Cardiac septum (tissue), 1 donor: Measurements from ENCODE around the gene HFM1. TPM values are rescaled to one million over a fixed set of nuclear protein-coding genes. Genes with fewer than 3 reads are reported as not detected.
"Not testable (repeated sequence)": the region's sequence is repeated elsewhere in the genome, so short reads cannot be mapped to it uniquely, and the experiment has no call there.

Source experiments
- DNase-seq: peaks from one replicate; pipeline ENCODE4 v3.0.0-alpha.2; 2020; ENCODE audit warnings: low spot score
- intact Hi-C: fragments of 100-400 bp; cut with DNase I; formaldehyde crosslinking; loops from one replicate; pipeline ENCODE4 v1.14.0; 2022
- total RNA-seq: library from RNA; stranded (reverse); fragmentation: NEBNext Ultra II Directional; extraction: Animal tissue kit (Norgen Biotek cat#: 25700); gene quantifications from one replicate; pipeline ENCODE4 v1.2.1, GENCODE V29; 2021
- donor health status: DM: no; HTN: no; CAD: no.

Gene HFM1
- total RNA-seq, 1 donor from 2014 or later = 2.7 TPM

DNA sequence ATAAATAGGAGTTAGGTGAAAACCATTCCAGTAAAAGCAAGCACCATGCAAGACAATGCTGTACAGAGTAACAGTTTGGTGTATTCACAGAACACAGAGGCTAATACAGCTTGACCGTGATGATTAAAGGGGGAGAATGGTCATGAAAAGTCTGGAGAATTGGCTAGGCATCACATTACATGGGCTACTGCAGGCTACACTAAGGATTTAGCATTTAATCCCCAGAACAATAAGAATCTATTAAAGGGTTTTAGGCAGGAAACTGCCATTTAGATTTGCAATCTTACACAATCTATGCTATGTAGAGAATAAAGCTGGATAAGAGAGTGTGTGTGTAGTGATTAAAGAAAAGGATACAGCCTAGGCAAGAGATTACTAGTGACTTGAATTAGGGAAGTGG is 30.6 kb downstream of the HFM1 start:
- intact Hi-C loops = no loop called here
- DNase-seq = no peak

DNA sequence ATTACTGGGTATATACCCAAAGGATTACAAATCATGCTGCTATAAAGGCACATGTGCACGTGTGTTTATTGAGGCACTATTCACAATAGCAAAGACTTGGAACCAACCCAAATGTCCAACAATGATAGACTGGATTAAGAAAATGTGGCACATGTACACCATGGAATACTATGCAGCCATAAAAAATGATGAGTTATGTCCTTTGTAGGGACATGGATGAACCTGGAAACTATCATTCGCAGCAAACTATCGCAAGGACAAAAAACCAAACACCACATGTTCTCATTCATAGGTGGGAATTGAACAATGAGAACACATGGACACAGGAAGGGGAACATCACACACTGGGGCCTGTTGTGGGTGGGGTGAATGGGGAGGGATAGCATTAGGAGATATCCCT is 32.4 kb downstream of the HFM1 start:
- DNase-seq, intact Hi-C loops: not testable (repeated sequence)

DNA sequence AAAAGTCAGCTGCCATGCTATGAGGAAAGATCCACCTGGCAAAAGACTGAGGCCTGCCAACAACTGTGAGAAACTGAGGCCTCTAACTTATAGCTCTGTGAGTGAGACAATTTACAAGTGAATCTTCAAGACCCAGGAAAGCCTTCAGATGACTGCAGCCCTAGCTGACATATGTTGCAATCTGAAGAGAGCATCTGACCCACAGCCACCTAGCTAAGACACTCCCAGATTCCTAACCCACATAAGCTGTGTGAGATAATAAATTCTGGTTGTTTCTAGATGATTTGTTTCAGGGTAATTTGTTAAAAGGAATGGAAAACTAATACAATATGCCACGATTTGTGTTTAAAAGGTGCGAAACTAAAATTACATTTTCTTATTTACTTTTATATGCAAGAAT is 55.1 kb downstream of the HFM1 start:
- DNase-seq = no peak
- intact Hi-C loops = no loop called here

GRCh38 chr1:91346824-91347223 is 57.8 kb downstream of the HFM1 start:
- no peak for DNase-seq
- intact Hi-C loops = no loop called here

DNA sequence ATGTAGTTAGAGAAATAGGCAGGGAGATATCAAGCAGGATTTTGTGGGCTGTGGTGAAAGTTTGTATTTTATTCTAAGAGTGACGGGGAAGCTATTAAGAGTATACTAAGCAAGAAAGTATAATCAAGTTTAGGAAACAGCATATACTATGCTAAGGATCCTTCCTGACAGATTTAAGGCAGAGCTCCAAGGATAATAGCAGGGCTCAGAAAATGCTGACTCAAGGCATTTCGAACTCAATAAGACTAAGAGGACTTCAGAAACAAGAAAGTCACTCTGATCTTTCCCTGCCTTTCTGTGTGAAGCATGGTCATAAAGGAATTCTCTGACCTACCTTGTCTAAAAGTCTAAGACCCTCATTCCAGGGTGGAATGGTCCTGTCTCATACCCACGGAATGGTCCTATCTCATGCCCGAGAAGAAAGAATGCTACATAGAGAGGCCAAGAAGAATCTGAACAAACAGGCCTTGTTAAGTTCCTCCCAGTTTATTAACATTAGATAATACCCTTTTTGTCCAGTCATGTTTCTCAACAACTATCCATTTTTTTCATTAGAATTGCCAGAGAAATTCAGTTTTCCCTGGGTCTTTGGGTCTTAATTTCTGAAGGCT is 59.1 kb downstream of the HFM1 start:
- DNase-seq = no peak
- intact Hi-C loops = no loop called here

DNA sequence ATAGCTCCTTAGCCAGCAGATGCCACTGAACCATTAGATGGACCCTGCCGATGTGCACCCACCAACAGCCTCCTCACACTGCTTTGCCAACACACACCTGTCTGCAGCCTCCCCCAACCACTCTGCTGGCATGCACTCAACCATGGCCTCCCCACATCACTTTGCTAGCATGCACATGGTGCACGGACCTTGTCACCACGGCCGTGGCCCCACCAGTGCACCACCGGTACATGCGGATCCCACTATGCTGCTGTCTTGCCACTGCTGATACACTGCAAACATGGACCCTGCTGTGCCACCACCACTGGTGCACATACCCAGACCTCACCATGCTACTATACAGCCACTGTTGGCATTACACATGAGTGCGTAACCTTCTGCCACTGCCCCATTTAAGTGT is 66.1 kb downstream of the HFM1 start:
- intact Hi-C loops = no loop called here
- DNase-seq = no peak

DNA sequence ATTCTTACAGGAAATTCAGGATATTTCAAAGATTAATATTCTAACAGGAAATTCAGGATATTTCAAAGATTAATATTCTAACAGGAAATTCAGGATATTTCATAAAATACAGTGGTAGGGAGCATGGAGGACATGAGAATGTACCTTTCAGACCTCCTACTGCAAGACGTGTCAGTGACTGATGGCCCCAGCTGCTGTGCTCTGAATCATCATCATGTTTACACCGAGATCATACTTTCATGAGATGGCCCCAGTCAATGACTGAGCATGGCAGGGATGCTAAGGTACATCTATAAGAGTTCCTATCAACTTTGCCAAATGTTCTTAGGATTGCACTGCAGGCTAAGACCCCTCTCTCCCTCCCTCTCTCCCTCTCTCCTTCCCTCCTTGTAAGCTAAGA is 69.0 kb downstream of the HFM1 start:
- intact Hi-C loops = no loop called here
- DNase-seq = no peak

DNA sequence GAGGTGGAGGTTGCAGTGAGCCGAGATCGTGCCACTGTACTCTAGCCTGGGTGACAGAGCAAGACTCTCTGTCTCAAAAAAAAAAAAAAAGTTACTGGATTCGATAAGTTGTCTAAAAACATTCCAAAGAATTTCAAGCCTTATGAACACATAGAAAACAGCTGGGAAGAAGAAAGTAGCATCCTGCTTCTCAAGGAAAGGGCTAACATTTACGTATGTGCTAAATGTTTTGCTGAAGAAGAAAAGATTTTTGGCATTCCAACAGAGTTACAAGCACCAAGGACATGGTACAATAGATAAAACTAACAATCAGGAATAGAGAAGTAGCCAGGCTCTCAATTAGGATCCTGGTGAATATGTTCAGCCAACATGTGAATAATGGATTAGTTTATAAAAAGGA is 69.8 kb downstream of the HFM1 start:
- intact Hi-C loops = no loop called here
- no peak for DNase-seq

GRCh38 chr1:91325456-91325855 is 79.2 kb downstream of the HFM1 start:
- no peak for DNase-seq
- intact Hi-C loops = no loop called here

DNA sequence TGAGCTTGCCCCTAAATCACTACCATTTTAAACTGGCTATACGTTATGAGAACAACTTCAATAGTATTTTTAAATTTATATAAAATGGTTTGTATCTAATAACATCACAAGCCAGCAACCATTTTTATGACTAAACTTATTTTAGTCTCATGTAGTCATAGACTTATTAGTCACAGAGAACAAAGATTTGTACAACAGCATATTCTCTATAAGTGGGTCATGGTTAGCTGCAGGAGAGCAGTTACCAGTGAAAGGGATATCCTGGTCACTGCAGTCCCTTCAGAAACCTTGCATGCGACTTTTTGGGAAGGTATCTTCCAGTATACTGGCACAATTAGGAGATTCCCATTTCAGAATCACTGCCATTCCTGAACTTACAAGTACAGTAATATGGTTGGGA is 90.0 kb downstream of the HFM1 start:
- DNase-seq = no peak
- intact Hi-C loops = no loop called here

DNA sequence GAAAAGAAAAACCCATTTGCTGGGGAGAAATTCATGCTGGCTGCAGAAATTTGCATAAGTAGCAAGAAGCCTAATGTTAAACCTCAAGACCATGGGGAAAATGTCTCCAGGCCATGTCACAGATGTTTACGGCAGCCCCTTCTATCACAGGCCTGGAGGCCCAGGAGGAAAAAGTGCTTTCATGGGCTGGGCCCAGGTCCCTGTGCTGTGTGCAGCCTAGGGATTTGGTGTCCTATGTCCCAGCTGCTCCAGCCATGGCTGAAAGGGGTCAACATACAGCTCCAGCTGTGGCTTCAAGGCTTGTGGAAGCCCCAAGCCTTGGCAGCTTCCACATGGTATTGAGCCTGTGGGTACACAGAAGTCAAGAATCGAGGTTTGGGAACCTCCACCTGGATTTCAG is 93.0 kb downstream of the HFM1 start:
- DNase-seq = no peak
- intact Hi-C loops = no loop called here

GRCh38 chr1:91308544-91308943 is 96.1 kb downstream of the HFM1 start:
- no peak for DNase-seq

GRCh38 chr1:91307784-91308409 is 96.7 kb downstream of the HFM1 start:
- no peak for DNase-seq
- intact Hi-C loops = no loop called here

More at GRCh38 chr1:91308544-91308943, 96.1 kb downstream of the HFM1 start:
- intact Hi-C loops = no loop called here

- intact Hi-C loops = no loop called here
- DNase-seq = no peak
Measured at GRCh38 chr1:91303165-91303564, 101.5 kb downstream of the HFM1 start.

GRCh38 chr1:91288843-91289553 is 115.6 kb downstream of the HFM1 start:
- intact Hi-C loops = loop anchor here (10.0 kb wide), 1 partner anchor 636 kb away; no protein-coding TSS in a partner anchor
- not testable (repeated sequence) for DNase-seq

DNA sequence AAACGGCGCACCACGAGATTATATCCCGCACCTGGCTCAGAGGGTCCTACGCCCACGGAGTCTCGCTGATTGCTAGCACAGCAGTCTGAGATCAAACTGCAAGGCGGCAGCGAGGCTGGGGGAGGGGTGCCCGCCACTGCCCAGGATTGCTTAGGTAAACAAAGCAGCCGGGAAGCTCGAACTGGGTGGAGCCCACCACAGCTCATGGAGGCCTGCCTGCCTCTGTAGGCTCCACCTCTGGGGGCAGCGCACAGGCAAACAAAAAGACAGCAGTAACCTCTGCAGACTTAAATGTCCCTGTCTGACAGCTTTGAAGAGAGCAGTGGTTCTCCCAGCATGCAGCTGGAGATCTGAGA is 117.7 kb downstream of the HFM1 start:
- intact Hi-C loops = loop anchor here (10.0 kb wide), 1 partner anchor 638 kb away; no protein-coding TSS in a partner anchor
- DNase-seq = not testable (repeated sequence)

GRCh38 chr1:91286259-91286961 is 118.2 kb downstream of the HFM1 start:
- intact Hi-C loops = loop anchor here (10.0 kb wide), 1 partner anchor 638 kb away; no protein-coding TSS in a partner anchor
- not testable (repeated sequence) for DNase-seq

DNA sequence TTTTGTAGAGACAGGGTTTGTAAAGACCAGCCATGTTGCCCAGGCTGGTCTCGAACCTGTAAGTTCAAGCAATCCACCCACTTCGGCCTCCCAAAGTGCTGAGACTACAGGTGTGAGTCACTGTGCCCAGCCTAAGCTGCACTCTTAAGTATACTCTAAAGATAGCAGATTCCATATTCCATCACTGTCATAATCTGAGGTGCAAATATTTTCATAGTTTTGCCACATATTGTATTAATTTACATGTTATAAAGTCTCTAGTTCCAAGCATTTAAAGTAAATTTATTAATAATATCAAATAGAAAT is 121.3 kb downstream of the HFM1 start:
- intact Hi-C loops = loop anchor here (2.0 to 10.0 kb wide), 4 partner anchors 119 to 1009 kb away; partner anchors contain the start of gene CDC7
- DNase-seq = no peak

- no peak for DNase-seq
Measured at GRCh38 chr1:91282695-91283420, 121.8 kb downstream of the HFM1 start.

GRCh38 chr1:91281782-91282181 is 122.9 kb downstream of the HFM1 start:
- DNase-seq = no peak
- intact Hi-C loops = loop anchor here (2.0 to 10.0 kb wide), 4 partner anchors 121 to 1011 kb away; partner anchors contain the start of gene CDC7

More at GRCh38 chr1:91282695-91283420, 121.8 kb downstream of the HFM1 start:
- intact Hi-C loops = loop anchor here (2.0 to 10.0 kb wide), 4 partner anchors 120 to 1009 kb away; partner anchors contain the start of gene CDC7
